K562 (cell line): ENCODE data around the gene FRMD4A.

ENCODE experiments used
- GATA2 ChIP-seq: sonication (generic); formaldehyde crosslinking; IDR thresholded peaks from 2 replicates; pipeline ENCODE4 v1.4.0; 2020; ENCODE audit warnings: mild to moderate bottlenecking, missing genetic modification reagents
- HDAC8 ChIP-seq: fragments of 450-650 bp; IDR thresholded peaks from 2 replicates; pipeline ENCODE4 v1.6.1; 2016; ENCODE audit warnings: mild to moderate bottlenecking, missing genetic modification characterization, moderate library complexity, missing compliant biosample characterization
- NCOA4 ChIP-seq: fragments of 450-650 bp; IDR thresholded peaks from 2 replicates; pipeline ENCODE4 v1.6.1; 2018; ENCODE audit warnings: mild to moderate bottlenecking; ENCODE audit not compliant: partially characterized antibody
- NFRKB ChIP-seq: fragments of 450-650 bp; IDR thresholded peaks from 2 replicates; pipeline ENCODE4 v1.6.1; 2016; ENCODE audit warnings: low read depth
- NFXL1 ChIP-seq: fragments of 450-650 bp; formaldehyde crosslinking; IDR thresholded peaks from 2 replicates; pipeline ENCODE4 v1.4.0; 2021; ENCODE audit warnings: mild to moderate bottlenecking
- RFX5 ChIP-seq: IDR thresholded peaks from 2 replicates; pipeline ENCODE4 v1.6.1; 2011; ENCODE audit warnings: low read depth, mild to moderate bottlenecking, improper control_type of control experiment, low read length
- ZNF274 ChIP-seq: IDR thresholded peaks from 2 replicates; pipeline ENCODE4 v1.6.1; 2011; ENCODE audit warnings: low read depth, mild to moderate bottlenecking, low read length, moderate library complexity, borderline replicate concordance
- TF ChIP-seq, protein P1 (sequence below), 3 experiments: IDR thresholded peaks in 2 of 3; conservative IDR thresholded peaks in 1 of 3; 2 replicates each; pipeline ENCODE4 v1.5.1; 2011 to 2012; ENCODE audit warnings: low read length in 3 of 3, mild to moderate bottlenecking in 3 of 3, control low read depth in 2 of 3, improper control_type of control experiment in 1 of 3, inconsistent platforms in 1 of 3, low read depth in 1 of 3, mixed read lengths in 1 of 3, moderate library complexity in 1 of 3; ENCODE audit not compliant: insufficient read depth in 2 of 3

DNA sequence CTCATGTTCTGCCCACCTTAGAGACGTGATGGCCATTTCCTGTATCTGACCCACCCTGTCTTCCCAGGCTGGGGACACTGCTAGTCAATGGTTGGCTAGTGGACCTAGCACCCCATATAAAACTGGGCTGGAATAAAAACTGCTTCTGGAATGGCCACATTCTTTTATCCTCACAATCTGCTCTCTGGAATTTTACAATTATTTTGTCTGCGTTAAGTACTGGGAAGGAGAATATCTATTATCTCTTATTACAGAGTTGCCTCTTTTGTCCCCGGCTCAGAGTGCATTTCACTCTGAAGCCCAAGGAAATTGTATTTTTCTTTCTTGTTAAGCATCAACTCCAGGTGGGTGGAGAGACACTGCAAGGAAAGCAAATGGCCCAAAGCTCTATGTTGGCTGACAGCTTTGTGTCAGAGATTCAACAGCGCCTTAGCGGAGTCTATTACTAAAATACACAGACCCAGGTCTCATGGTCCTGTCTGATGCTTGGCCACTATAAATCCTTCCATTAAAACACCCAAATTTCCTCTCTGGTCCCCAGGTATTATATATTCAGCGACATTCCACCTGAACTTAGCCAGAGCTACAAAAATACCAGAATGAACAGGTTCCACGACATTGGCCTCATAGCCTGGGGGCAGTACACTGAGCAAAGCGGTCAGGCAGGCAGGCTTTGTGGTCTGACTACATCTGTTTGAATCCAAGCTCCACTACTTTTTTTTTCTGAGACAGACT, 622.3 kb downstream of the FRMD4A start:
- no peak for TF ChIP-seq ZNF274
- TF ChIP-seq, protein P1, sequence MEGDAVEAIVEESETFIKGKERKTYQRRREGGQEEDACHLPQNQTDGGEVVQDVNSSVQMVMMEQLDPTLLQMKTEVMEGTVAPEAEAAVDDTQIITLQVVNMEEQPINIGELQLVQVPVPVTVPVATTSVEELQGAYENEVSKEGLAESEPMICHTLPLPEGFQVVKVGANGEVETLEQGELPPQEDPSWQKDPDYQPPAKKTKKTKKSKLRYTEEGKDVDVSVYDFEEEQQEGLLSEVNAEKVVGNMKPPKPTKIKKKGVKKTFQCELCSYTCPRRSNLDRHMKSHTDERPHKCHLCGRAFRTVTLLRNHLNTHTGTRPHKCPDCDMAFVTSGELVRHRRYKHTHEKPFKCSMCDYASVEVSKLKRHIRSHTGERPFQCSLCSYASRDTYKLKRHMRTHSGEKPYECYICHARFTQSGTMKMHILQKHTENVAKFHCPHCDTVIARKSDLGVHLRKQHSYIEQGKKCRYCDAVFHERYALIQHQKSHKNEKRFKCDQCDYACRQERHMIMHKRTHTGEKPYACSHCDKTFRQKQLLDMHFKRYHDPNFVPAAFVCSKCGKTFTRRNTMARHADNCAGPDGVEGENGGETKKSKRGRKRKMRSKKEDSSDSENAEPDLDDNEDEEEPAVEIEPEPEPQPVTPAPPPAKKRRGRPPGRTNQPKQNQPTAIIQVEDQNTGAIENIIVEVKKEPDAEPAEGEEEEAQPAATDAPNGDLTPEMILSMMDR (IDR thresholded peaks at IDR 0.05 in 2 of 3, conservative IDR thresholded peaks at IDR 0.05 in 1 of 3; ENCODE audit: insufficient read depth in 2 of 3, low read depth in 1 of 3, low read length in 3 of 3), result no peak
- TF ChIP-seq NCOA4, result no peak
- TF ChIP-seq NFRKB, result no peak
- no peak for TF ChIP-seq NFXL1 (CRISPR knock-in tag)
- no peak for TF ChIP-seq HDAC8
- no peak for TF ChIP-seq GATA2 (CRISPR knock-in tag)
- no peak for TF ChIP-seq RFX5
